ENCODE measurements around the gene TLE4.
"Not testable (repeated sequence)": the region's sequence is repeated elsewhere in the genome, so short reads cannot be mapped to it uniquely, and the experiment has no call there.

The TLE4 gene

GRCh38 chr9:79630521-79631403, 59.0 kb downstream of the TLE4 start:
- Mint-ChIP-seq H3K27me3 (no peaks in the 10 kb centered on the region), H3K4me1 (peaks cover 88% of the 10 kb centered on the region), H3K27ac (peak overlapping the region; percentile 78), H3K4me3 (peak overlapping the region; percentile 51), H3K36me3 (ENCODE audit: low read depth) (peaks cover 13% of the 10 kb centered on the region), H3K9me3 (no peaks in the 10 kb centered on the region)
- ATAC-seq (peak; percentile 86), DNase-seq (no peak)

GRCh38 chr9:79632060-79632459, 60.3 kb downstream of the TLE4 start:
- Mint-ChIP-seq H3K36me3 (ENCODE audit: low read depth) (peaks cover 17% of the 10 kb centered on the region), H3K9me3 (no peaks in the 10 kb centered on the region), H3K27me3 (no peaks in the 10 kb centered on the region), H3K4me3 (no peak overlapping the region), H3K27ac (peak overlapping the region; percentile 78), H3K4me1 (peaks cover 89% of the 10 kb centered on the region)
- ATAC-seq, result no peak
- no peak for DNase-seq

- H3K27ac Mint-ChIP-seq, result no peak overlapping the region
- H3K9me3 Mint-ChIP-seq, result no peaks in the 10 kb centered on the region
- peaks cover 20% of the 10 kb centered on the region for H3K36me3 Mint-ChIP-seq (ENCODE audit: low read depth)
- no peaks in the 10 kb centered on the region for H3K27me3 Mint-ChIP-seq
- H3K4me1 Mint-ChIP-seq, result peaks cover 89% of the 10 kb centered on the region
- ATAC-seq (no peak), DNase-seq (no peak)
- no peak overlapping the region for H3K4me3 Mint-ChIP-seq
Measured at GRCh38 chr9:79632705-79633104, 60.9 kb downstream of the TLE4 start.

GRCh38 chr9:79633558-79633957, 61.8 kb downstream of the TLE4 start:
- H3K27ac Mint-ChIP-seq, result peak overlapping the region; percentile 14
- DNase-seq (no peak), ATAC-seq (peak; percentile 29)
- H3K27me3 Mint-ChIP-seq, result no peaks in the 10 kb centered on the region
- peaks cover 85% of the 10 kb centered on the region for H3K4me1 Mint-ChIP-seq
- peaks cover 1% of the 10 kb centered on the region for H3K9me3 Mint-ChIP-seq
- no peak overlapping the region for H3K4me3 Mint-ChIP-seq
- peaks cover 21% of the 10 kb centered on the region for H3K36me3 Mint-ChIP-seq (ENCODE audit: low read depth)

- peaks cover 26% of the 10 kb centered on the region for H3K36me3 Mint-ChIP-seq (ENCODE audit: low read depth)
- H3K27me3 Mint-ChIP-seq, result no peaks in the 10 kb centered on the region
- H3K4me3 Mint-ChIP-seq, result no peak overlapping the region
- H3K27ac Mint-ChIP-seq, result no peak overlapping the region
- ATAC-seq (peak; percentile 51), DNase-seq (no peak)
- H3K9me3 Mint-ChIP-seq, result peaks cover 6% of the 10 kb centered on the region
- peaks cover 67% of the 10 kb centered on the region for H3K4me1 Mint-ChIP-seq
Measured at GRCh38 chr9:79637177-79637925, 65.6 kb downstream of the TLE4 start.

GRCh38 chr9:79638806-79639205, 67.0 kb downstream of the TLE4 start:
- Mint-ChIP-seq H3K9me3 (peaks cover 19% of the 10 kb centered on the region), H3K4me3 (no peak overlapping the region), H3K27ac (no peak overlapping the region), H3K4me1 (peaks cover 53% of the 10 kb centered on the region), H3K36me3 (ENCODE audit: low read depth) (peaks cover 39% of the 10 kb centered on the region), H3K27me3 (no peaks in the 10 kb centered on the region)
- ATAC-seq, result no peak
- DNase-seq, result no peak

GRCh38 chr9:79639354-79639753, 67.6 kb downstream of the TLE4 start:
- Mint-ChIP-seq H3K36me3 (ENCODE audit: low read depth) (peaks cover 44% of the 10 kb centered on the region), H3K9me3 (peaks cover 25% of the 10 kb centered on the region), H3K27me3 (no peaks in the 10 kb centered on the region), H3K4me1 (peaks cover 49% of the 10 kb centered on the region), H3K4me3 (no peak overlapping the region), H3K27ac (no peak overlapping the region)
- ATAC-seq, result no peak
- DNase-seq, result no peak

- H3K27me3 Mint-ChIP-seq, H3K4me3 Mint-ChIP-seq, DNase-seq, ATAC-seq, H3K27ac Mint-ChIP-seq: not testable (repeated sequence)
- peaks cover 43% of the 10 kb centered on the region for H3K4me1 Mint-ChIP-seq
- peaks cover 32% of the 10 kb centered on the region for H3K9me3 Mint-ChIP-seq
- H3K36me3 Mint-ChIP-seq (ENCODE audit: low read depth), result peaks cover 48% of the 10 kb centered on the region
Measured at GRCh38 chr9:79640067-79640466, 68.3 kb downstream of the TLE4 start.

- Mint-ChIP-seq H3K4me3 (no peak overlapping the region), H3K27ac (no peak overlapping the region), H3K4me1 (peaks cover 36% of the 10 kb centered on the region), H3K9me3 (peaks cover 33% of the 10 kb centered on the region), H3K27me3 (no peaks in the 10 kb centered on the region), H3K36me3 (ENCODE audit: low read depth) (peaks cover 46% of the 10 kb centered on the region)
- no peak for ATAC-seq
- DNase-seq, result no peak
Measured at GRCh38 chr9:79641070-79641469, 69.3 kb downstream of the TLE4 start.

- H3K27ac Mint-ChIP-seq, result no peak overlapping the region
- peaks cover 33% of the 10 kb centered on the region for H3K9me3 Mint-ChIP-seq
- peaks cover 38% of the 10 kb centered on the region for H3K36me3 Mint-ChIP-seq (ENCODE audit: low read depth)
- no peaks in the 10 kb centered on the region for H3K27me3 Mint-ChIP-seq
- peaks cover 22% of the 10 kb centered on the region for H3K4me1 Mint-ChIP-seq
- no peak for ATAC-seq
- no peak overlapping the region for H3K4me3 Mint-ChIP-seq
- DNase-seq, result no peak
Measured at GRCh38 chr9:79642671-79643070, 70.9 kb downstream of the TLE4 start.

GRCh38 chr9:79644048-79644447, 72.3 kb downstream of the TLE4 start:
- no peak overlapping the region for H3K27ac Mint-ChIP-seq
- H3K27me3 Mint-ChIP-seq, result no peaks in the 10 kb centered on the region
- DNase-seq (no peak), ATAC-seq (no peak)
- peaks cover 26% of the 10 kb centered on the region for H3K36me3 Mint-ChIP-seq (ENCODE audit: low read depth)
- no peak overlapping the region for H3K4me3 Mint-ChIP-seq
- H3K9me3 Mint-ChIP-seq, result peaks cover 27% of the 10 kb centered on the region
- peaks cover 13% of the 10 kb centered on the region for H3K4me1 Mint-ChIP-seq

GRCh38 chr9:79644601-79645000, 72.8 kb downstream of the TLE4 start:
- Mint-ChIP-seq H3K4me1 (peaks cover 10% of the 10 kb centered on the region), H3K27ac (no peak overlapping the region), H3K36me3 (ENCODE audit: low read depth) (peaks cover 26% of the 10 kb centered on the region), H3K4me3 (no peak overlapping the region), H3K27me3 (no peaks in the 10 kb centered on the region), H3K9me3 (peaks cover 27% of the 10 kb centered on the region)
- DNase-seq, result no peak
- ATAC-seq, result no peak

GRCh38 chr9:79645110-79645509, 73.3 kb downstream of the TLE4 start:
- DNase-seq (no peak), ATAC-seq (no peak)
- no peak overlapping the region for H3K4me3 Mint-ChIP-seq
- peaks cover 5% of the 10 kb centered on the region for H3K4me1 Mint-ChIP-seq
- no peaks in the 10 kb centered on the region for H3K27me3 Mint-ChIP-seq
- no peak overlapping the region for H3K27ac Mint-ChIP-seq
- H3K36me3 Mint-ChIP-seq (ENCODE audit: low read depth), result peaks cover 26% of the 10 kb centered on the region
- peaks cover 27% of the 10 kb centered on the region for H3K9me3 Mint-ChIP-seq

GRCh38 chr9:79646096-79646495, 74.3 kb downstream of the TLE4 start:
- ATAC-seq (no peak), DNase-seq (no peak)
- Mint-ChIP-seq H3K9me3 (peaks cover 27% of the 10 kb centered on the region), H3K27me3 (no peaks in the 10 kb centered on the region), H3K4me1 (no peaks in the 10 kb centered on the region), H3K4me3 (no peak overlapping the region), H3K36me3 (ENCODE audit: low read depth) (peaks cover 28% of the 10 kb centered on the region), H3K27ac (no peak overlapping the region)

GRCh38 chr9:79651251-79651795, 79.6 kb downstream of the TLE4 start:
- no peaks in the 10 kb centered on the region for H3K27me3 Mint-ChIP-seq
- ATAC-seq (no peak), DNase-seq (no peak)
- no peak overlapping the region for H3K27ac Mint-ChIP-seq
- H3K36me3 Mint-ChIP-seq (ENCODE audit: low read depth), result peaks cover 28% of the 10 kb centered on the region
- H3K4me1 Mint-ChIP-seq, result peaks cover 2% of the 10 kb centered on the region
- H3K4me3 Mint-ChIP-seq, result no peak overlapping the region
- no peaks in the 10 kb centered on the region for H3K9me3 Mint-ChIP-seq

Measured in activated naive CD8-positive, alpha-beta T cell treated with anti-CD3 and anti-CD28 coated beads, Interleukin-2, amount 50 U/mL, for 24 hours (primary cell).